Mesenchymal stem cell (in vitro differentiated cells and primary cell): ENCODE measurements around the gene ROBO1.

ENCODE experiments used
- DNase-seq: peaks from one replicate; pipeline ENCODE4 v3.0.0-alpha.2; 2013
- H2AFZ ChIP-seq: one replicate; pipeline ENCODE4 v1.6.1; 2013; ENCODE audit warnings: low read depth, mild to moderate bottlenecking, control low read depth, inconsistent platforms, low read length, moderate library complexity
- H2AK5ac ChIP-seq: 2 replicates; pipeline ENCODE4 v1.6.1; 2013; ENCODE audit warnings: low read length, moderate library complexity, mild to moderate bottlenecking, inconsistent platforms; ENCODE audit not compliant: severe bottlenecking
- H2BK120ac ChIP-seq: one replicate; pipeline ENCODE4 v1.6.1; 2013; ENCODE audit warnings: low read depth, mild to moderate bottlenecking, inconsistent platforms, low read length, moderate library complexity
- H2BK12ac ChIP-seq, 2 experiments: one replicate each; pipeline ENCODE4 v1.6.1; 2013; ENCODE audit warnings: inconsistent platforms in 2 of 2, low read length in 2 of 2, mild to moderate bottlenecking in 2 of 2, moderate library complexity in 2 of 2, control low read depth in 1 of 2
- H2BK15ac ChIP-seq: one replicate; pipeline ENCODE4 v1.6.1; 2013; ENCODE audit warnings: mild to moderate bottlenecking, low read depth, inconsistent platforms; ENCODE audit not compliant: poor library complexity, severe bottlenecking
- H2BK5ac ChIP-seq: 2 replicates; pipeline ENCODE4 v1.6.1; 2013; ENCODE audit warnings: low read depth, mild to moderate bottlenecking, low read length, control low read depth, inconsistent platforms; ENCODE audit not compliant: poor library complexity, severe bottlenecking
- H3K14ac ChIP-seq, 2 experiments: one replicate each; pipeline ENCODE4 v1.6.1; 2013; ENCODE audit warnings: inconsistent platforms in 2 of 2, low read length in 2 of 2, control low read depth in 1 of 2, mild to moderate bottlenecking in 1 of 2, moderate library complexity in 1 of 2
- H3K18ac ChIP-seq, 2 experiments: one replicate each; pipeline ENCODE4 v1.6.1; 2013; ENCODE audit warnings: inconsistent platforms in 2 of 2, low read length in 2 of 2, control low read depth in 1 of 2, low read depth in 1 of 2, mild to moderate bottlenecking in 1 of 2
- H3K23ac ChIP-seq, 2 experiments: one replicate each; pipeline ENCODE4 v1.6.1; 2013; ENCODE audit warnings: inconsistent platforms in 2 of 2, low read length in 2 of 2, mild to moderate bottlenecking in 2 of 2, moderate library complexity in 2 of 2, control low read depth in 1 of 2
- H3K27ac ChIP-seq: 2 replicates; pipeline ENCODE4 v1.5.1; 2013; ENCODE audit warnings: mild to moderate bottlenecking, moderate library complexity, low read length, control low read depth, inconsistent platforms; ENCODE audit not compliant: poor library complexity, severe bottlenecking
- H3K27me3 ChIP-seq, 2 experiments: 2 replicates each; pipeline versions ENCODE4 v1.6.1 to v1.7.0; 2013; ENCODE audit warnings: low read length in 2 of 2, mild to moderate bottlenecking in 2 of 2, moderate library complexity in 2 of 2, control low read depth in 1 of 2, inconsistent platforms in 1 of 2; ENCODE audit not compliant: control insufficient read depth in 1 of 2, insufficient read depth in 1 of 2
- H3K36me3 ChIP-seq, 2 experiments: 2 replicates each; pipeline versions ENCODE4 v1.6.1 to v1.7.0; 2013; ENCODE audit warnings: low read length in 2 of 2, control low read depth in 1 of 2, inconsistent platforms in 1 of 2, low read depth in 1 of 2, mild to moderate bottlenecking in 1 of 2; ENCODE audit not compliant: insufficient read depth in 2 of 2, control insufficient read depth in 1 of 2
- H3K4ac ChIP-seq, 2 experiments: one replicate each; pipeline ENCODE4 v1.6.1; 2013; ENCODE audit warnings: inconsistent platforms in 2 of 2, low read length in 2 of 2, mild to moderate bottlenecking in 2 of 2, moderate library complexity in 2 of 2, control low read depth in 1 of 2, low read depth in 1 of 2
- H3K4me1 ChIP-seq: 2 replicates; pipeline ENCODE4 v1.6.1; 2013; ENCODE audit warnings: low read depth, low read length, control low read depth; ENCODE audit not compliant: control insufficient read depth, insufficient read depth
- H3K4me2 ChIP-seq: 2 replicates; pipeline ENCODE4 v1.6.1; 2013; ENCODE audit warnings: low read length, mild to moderate bottlenecking, inconsistent platforms; ENCODE audit not compliant: poor library complexity, severe bottlenecking
- H3K4me3 ChIP-seq, 2 experiments: 2 replicates each; pipeline versions ENCODE4 v1.5.1 to v1.7.0; 2013; ENCODE audit warnings: low read length in 2 of 2, mild to moderate bottlenecking in 2 of 2, control low read depth in 1 of 2, low read depth in 1 of 2; ENCODE audit not compliant: insufficient read depth in 1 of 2
- H3K79me1 ChIP-seq: replicated peaks from 2 replicates; pipeline ENCODE4 v1.6.1; 2013; ENCODE audit warnings: mild to moderate bottlenecking, control low read depth, low read length, inconsistent platforms; ENCODE audit not compliant: poor library complexity, severe bottlenecking
- H3K9ac ChIP-seq: 2 replicates; pipeline ENCODE4 v1.7.0; 2013; ENCODE audit warnings: mild to moderate bottlenecking, low read length, moderate library complexity
- H3K9me3 ChIP-seq: 2 replicates; pipeline ENCODE4 v1.7.0; 2013; ENCODE audit warnings: mild to moderate bottlenecking, low read length; ENCODE audit not compliant: control insufficient read depth
- H4K8ac ChIP-seq: one replicate; pipeline ENCODE4 v1.6.1; 2013; ENCODE audit warnings: inconsistent platforms, mild to moderate bottlenecking, low read length, moderate library complexity
- H4K91ac ChIP-seq: one replicate; pipeline ENCODE4 v1.6.1; 2013; ENCODE audit warnings: mild to moderate bottlenecking, low read length, inconsistent platforms
- WGBS: methylation state at CpG from one replicate; pipeline ENCODE4 v1.1.7; 2013; ENCODE audit warnings: mixed read lengths; 5-methylcytosine and 5-hydroxymethylcytosine counted together

Gene ROBO1

DNA sequence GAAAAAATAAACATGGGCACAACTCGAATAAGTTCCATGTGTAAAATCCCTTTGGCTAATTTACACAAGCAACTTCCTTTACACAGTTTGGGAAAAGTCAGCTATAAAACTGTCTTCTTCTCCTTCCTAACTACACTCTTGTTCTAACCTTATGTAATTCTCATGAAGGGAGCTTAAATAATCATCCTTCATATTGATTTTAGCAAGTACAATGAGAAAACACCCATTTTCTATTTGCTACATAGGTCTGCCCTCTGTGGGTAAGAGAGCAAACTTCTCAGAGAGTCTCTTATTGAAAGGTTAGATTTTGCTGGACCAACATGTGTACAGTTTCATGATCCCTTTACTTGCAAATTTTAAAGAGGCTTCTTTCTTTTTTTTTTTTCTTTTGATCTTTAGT, 398.5 kb downstream of the ROBO1 start:
- Histone ChIP-seq H3K27me3 (no peaks in the 10 kb centered on the region), H3K14ac (no peak overlapping the region), H3K9ac (no peak overlapping the region), H4K8ac (no peak overlapping the region), H3K27ac (no peak overlapping the region), H3K23ac (no peak overlapping the region), H3K4me3 (no peak overlapping the region), H3K18ac (no peak overlapping the region), H3K4me2 (no peak overlapping the region), H3K79me1 (no peaks in the 10 kb centered on the region), H2BK12ac (no peak overlapping the region), H2BK5ac (no peak overlapping the region), H3K4ac (no peak overlapping the region), H2BK15ac (no peak overlapping the region), H2AK5ac (no peak overlapping the region), H3K36me3 (no peaks in the 10 kb centered on the region), H3K4me1 (no peaks in the 10 kb centered on the region), H4K91ac (no peak overlapping the region), H3K9me3 (no peaks in the 10 kb centered on the region), H2BK120ac (no peak overlapping the region), H2AFZ (no peak overlapping the region)
- DNase-seq = peak; percentile 6
- WGBS = 32% methylated on average over 1 of the region's 1 CpG

DNA sequence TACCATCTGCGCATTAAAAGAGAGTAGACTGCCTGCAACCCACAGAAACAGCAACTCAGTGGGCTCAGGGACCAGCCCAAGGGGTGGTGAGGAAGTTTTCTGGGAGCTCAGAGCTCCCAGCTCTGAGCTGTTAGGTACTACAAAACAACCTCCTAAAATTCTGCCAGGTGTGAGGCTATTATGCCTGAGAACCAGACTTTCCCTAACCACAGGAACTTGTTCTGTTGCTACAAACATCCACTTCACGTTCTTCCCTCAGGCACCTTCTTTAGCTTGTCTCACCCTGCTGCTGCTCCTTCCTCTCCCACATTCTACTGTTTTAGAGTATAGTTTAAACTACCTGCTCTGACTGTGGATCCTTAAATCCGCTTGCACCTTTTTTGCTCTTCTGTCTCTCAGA, 399.4 kb downstream of the ROBO1 start:
- H3K23ac ChIP-seq = no peak overlapping the region

DNA sequence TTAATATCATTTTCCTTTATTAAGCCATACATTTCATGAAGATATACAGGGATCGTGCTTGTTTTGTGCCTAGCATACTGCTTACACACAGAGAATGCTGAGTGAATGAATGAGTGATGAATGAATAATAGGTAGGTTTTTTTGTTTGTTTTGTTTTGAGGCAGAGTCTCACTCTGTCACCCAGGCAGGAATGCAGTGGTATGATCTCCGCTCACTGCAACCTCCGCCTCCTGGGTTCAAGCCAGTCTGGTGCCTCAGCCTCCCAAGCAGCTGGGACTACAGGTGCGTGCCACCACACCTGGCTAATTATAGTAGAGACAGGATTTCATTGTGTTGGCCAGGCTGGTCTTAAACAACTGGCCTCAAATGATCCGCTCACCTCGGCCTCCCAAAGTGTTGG, 400.0 kb downstream of the ROBO1 start:
- Histone ChIP-seq H3K4me3 (no peak overlapping the region), H3K27ac (no peak overlapping the region), H3K9ac (no peak overlapping the region), H3K18ac (no peak overlapping the region), H2AFZ (no peak overlapping the region), H3K4ac (no peak overlapping the region), H3K14ac (no peak overlapping the region), H3K27me3 (no peaks in the 10 kb centered on the region), H3K9me3 (no peaks in the 10 kb centered on the region), H3K4me1 (no peaks in the 10 kb centered on the region), H3K36me3 (no peaks in the 10 kb centered on the region), H3K4me2 (no peak overlapping the region), H4K8ac (no peak overlapping the region), H2BK12ac (no peak overlapping the region), H2BK15ac (no peak overlapping the region), H2AK5ac (no peak overlapping the region), H2BK120ac (no peak overlapping the region), H4K91ac (no peak overlapping the region), H3K23ac (no peak overlapping the region), H2BK5ac (no peak overlapping the region), H3K79me1 (no peaks in the 10 kb centered on the region)
- DNase-seq = no peak
- 90% methylated on average over 6 of the region's 6 CpGs for WGBS

More for the DNA sequence above, 399.4 kb downstream of the ROBO1 start:
- Histone ChIP-seq H2BK120ac (no peak overlapping the region), H3K4me1 (no peaks in the 10 kb centered on the region), H2BK15ac (no peak overlapping the region), H3K36me3 (no peaks in the 10 kb centered on the region), H2AK5ac (no peak overlapping the region), H3K14ac (no peak overlapping the region), H3K4ac (no peak overlapping the region), H3K27me3 (no peaks in the 10 kb centered on the region), H2BK5ac (no peak overlapping the region), H3K27ac (no peak overlapping the region), H3K9me3 (no peaks in the 10 kb centered on the region), H4K91ac (no peak overlapping the region), H4K8ac (no peak overlapping the region), H3K79me1 (no peaks in the 10 kb centered on the region), H3K4me2 (no peak overlapping the region), H3K4me3 (no peak overlapping the region), H2BK12ac (no peak overlapping the region), H3K18ac (no peak overlapping the region), H3K9ac (no peak overlapping the region), H2AFZ (no peak overlapping the region)
- WGBS = 69% methylated on average over 3 of the region's 3 CpGs
- DNase-seq = no peak

DNA sequence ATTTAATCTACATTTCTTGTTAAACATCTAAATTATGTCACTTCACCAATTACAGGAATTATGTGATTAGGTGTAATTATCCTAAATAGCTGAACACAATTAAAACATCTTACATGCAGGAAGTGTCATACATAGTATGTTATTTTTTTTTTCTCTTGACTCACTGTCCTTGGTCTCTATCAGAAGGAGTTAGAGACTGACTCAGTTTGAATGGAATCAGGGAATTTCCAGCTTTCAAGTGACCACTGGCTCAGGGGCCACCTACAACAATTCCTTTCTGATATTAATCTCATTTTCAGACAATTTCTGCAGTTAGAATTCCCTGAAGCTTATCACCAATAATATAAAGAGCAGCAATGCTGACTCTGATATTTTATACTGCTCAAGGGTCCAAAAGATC, 400.7 kb downstream of the ROBO1 start:
- no peak overlapping the region for H2AK5ac ChIP-seq
- H3K36me3 ChIP-seq = no peaks in the 10 kb centered on the region
- no peaks in the 10 kb centered on the region for H3K79me1 ChIP-seq
- H2BK12ac ChIP-seq = no peak overlapping the region
- peak; percentile 67 for DNase-seq
- H3K9me3 ChIP-seq = no peaks in the 10 kb centered on the region
- H3K27ac ChIP-seq = peak overlapping the region; percentile 42
- H2AFZ ChIP-seq = no peak overlapping the region
- no peak overlapping the region for H3K4me2 ChIP-seq
- H4K91ac ChIP-seq = no peak overlapping the region
- no peak overlapping the region for H2BK15ac ChIP-seq
- no peak overlapping the region for H3K23ac ChIP-seq
- no peak overlapping the region for H3K14ac ChIP-seq
- no peak overlapping the region for H3K18ac ChIP-seq
- H3K4ac ChIP-seq = no peak overlapping the region
- no peak overlapping the region for H4K8ac ChIP-seq
- H3K4me1 ChIP-seq = no peaks in the 10 kb centered on the region
- peak overlapping the region; percentile 16 for H3K9ac ChIP-seq
- H3K27me3 ChIP-seq = no peaks in the 10 kb centered on the region
- H2BK5ac ChIP-seq = no peak overlapping the region
- H2BK120ac ChIP-seq = no peak overlapping the region
- H3K4me3 ChIP-seq = no peak overlapping the region
